Tibial artery (tissue), 4 donors: ENCODE measurements around the gene PHF1.

Experiments
- DNase-seq, 2 donors: peaks; one replicate each; pipeline ENCODE4 v3.0.0-alpha.2; 2019
- H3K27ac ChIP-seq, 2 donors: fragments of 200-600 bp; sonication (generic) in 1 of 2; 1 replicate in 1 of 2; 2 replicates in 1 of 2; pipeline ENCODE4 v1.5.1; 2018 to 2019; ENCODE audit warnings: mild to moderate bottlenecking in 1 of 2
- H3K27me3 ChIP-seq, 2 donors: fragments of 200-600 bp; sonication (generic) in 1 of 2; one replicate each; pipeline versions ENCODE4 v1.5.1 to v1.6.0; 2016 to 2019
- H3K36me3 ChIP-seq, 3 donors: fragments of 200-600 bp; sonication (generic) in 2 of 3; one replicate each; pipeline ENCODE4 v1.5.1; 2016 to 2019; ENCODE audit warnings: mild to moderate bottlenecking in 2 of 3
- H3K4me1 ChIP-seq, 4 donors: fragments of 200-600 bp; sonication (generic) in 2 of 4; 1 replicate in 3 of 4; 2 replicates in 1 of 4; pipeline ENCODE4 v1.5.1; 2016 to 2019
- H3K4me3 ChIP-seq, 2 donors: fragments of 200-600 bp; sonication (generic) in 1 of 2; 1 replicate in 1 of 2; 2 replicates in 1 of 2; pipeline ENCODE4 v1.5.1; 2018 to 2019; ENCODE audit warnings: mild to moderate bottlenecking in 2 of 2
- H3K9me3 ChIP-seq, 3 donors: fragments of 200-600 bp; sonication (generic) in 1 of 3; one replicate each; pipeline ENCODE4 v1.5.1; 2016 to 2019
- intact Hi-C: fragments of 100-400 bp; cut with DNase I; formaldehyde crosslinking; loops from one replicate; pipeline ENCODE4 v1.15.0; 2023; ENCODE audit warnings: low total_unique reads
- TF ChIP-seq, protein P1 (sequence below), 2 experiments: fragments of 200-600 bp in 1 of 2; fragments of 450-650 bp in 1 of 2; IDR thresholded peaks; one replicate each; pipeline ENCODE4 v1.5.1; 2017 to 2019; ENCODE audit warnings: antibody characterized with exemption in 2 of 2, mild to moderate bottlenecking in 1 of 2, moderate library complexity in 1 of 2

Gene PHF1

GRCh38 chr6:33404884-33405283, 5.9 kb upstream of the PHF1 start:
- intact Hi-C loops = no loop called here
- H3K27me3 ChIP-seq = no peaks in the 10 kb centered on the region
- DNase-seq = no peak
- no peak overlapping the region for H3K27ac ChIP-seq
- no peaks in the 10 kb centered on the region for H3K36me3 ChIP-seq
- peaks cover 0 to 5% (median 0%) of the 10 kb centered on the region in 4 donors for H3K4me1 ChIP-seq
- TF ChIP-seq, protein P1, sequence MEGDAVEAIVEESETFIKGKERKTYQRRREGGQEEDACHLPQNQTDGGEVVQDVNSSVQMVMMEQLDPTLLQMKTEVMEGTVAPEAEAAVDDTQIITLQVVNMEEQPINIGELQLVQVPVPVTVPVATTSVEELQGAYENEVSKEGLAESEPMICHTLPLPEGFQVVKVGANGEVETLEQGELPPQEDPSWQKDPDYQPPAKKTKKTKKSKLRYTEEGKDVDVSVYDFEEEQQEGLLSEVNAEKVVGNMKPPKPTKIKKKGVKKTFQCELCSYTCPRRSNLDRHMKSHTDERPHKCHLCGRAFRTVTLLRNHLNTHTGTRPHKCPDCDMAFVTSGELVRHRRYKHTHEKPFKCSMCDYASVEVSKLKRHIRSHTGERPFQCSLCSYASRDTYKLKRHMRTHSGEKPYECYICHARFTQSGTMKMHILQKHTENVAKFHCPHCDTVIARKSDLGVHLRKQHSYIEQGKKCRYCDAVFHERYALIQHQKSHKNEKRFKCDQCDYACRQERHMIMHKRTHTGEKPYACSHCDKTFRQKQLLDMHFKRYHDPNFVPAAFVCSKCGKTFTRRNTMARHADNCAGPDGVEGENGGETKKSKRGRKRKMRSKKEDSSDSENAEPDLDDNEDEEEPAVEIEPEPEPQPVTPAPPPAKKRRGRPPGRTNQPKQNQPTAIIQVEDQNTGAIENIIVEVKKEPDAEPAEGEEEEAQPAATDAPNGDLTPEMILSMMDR (IDR thresholded peaks at IDR 0.05) = no peak
- no peak overlapping the region for H3K4me3 ChIP-seq
- no peaks in the 10 kb centered on the region for H3K9me3 ChIP-seq

DNA sequence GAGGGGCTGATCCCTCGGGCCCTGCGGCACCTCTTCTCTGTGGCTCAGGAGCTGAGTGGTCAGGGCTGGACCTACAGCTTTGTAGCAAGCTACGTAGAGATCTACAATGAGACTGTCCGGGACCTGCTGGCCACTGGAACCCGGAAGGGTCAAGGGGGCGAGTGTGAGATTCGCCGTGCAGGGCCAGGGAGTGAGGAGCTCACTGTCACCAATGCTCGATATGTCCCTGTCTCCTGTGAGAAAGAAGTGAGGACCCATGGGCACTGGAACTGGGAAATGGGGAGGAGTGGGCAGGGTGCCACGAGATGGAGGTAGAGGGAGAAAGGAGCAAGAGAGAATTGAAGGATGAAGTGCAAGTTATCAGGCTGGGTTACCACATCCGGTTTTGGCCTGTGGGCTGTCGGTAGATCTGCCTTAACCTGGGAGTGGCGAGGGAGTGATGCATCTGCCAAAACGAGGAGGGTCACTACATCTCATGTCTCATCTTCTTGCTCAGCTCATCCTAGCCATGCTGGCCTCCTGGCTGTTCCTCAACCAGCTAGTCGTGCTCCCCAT, 5.4 kb upstream of the PHF1 start:
- H3K9me3 ChIP-seq = no peaks in the 10 kb centered on the region
- H3K4me1 ChIP-seq = peaks cover 0 to 5% (median 0%) of the 10 kb centered on the region in 4 donors
- intact Hi-C loops = no loop called here
- H3K27ac ChIP-seq = no peak overlapping the region
- TF ChIP-seq, protein P1 (IDR thresholded peaks at IDR 0.05) = no peak
- no peak overlapping the region for H3K4me3 ChIP-seq
- H3K36me3 ChIP-seq = no peaks in the 10 kb centered on the region
- no peaks in the 10 kb centered on the region for H3K27me3 ChIP-seq
- DNase-seq = no peak

DNA sequence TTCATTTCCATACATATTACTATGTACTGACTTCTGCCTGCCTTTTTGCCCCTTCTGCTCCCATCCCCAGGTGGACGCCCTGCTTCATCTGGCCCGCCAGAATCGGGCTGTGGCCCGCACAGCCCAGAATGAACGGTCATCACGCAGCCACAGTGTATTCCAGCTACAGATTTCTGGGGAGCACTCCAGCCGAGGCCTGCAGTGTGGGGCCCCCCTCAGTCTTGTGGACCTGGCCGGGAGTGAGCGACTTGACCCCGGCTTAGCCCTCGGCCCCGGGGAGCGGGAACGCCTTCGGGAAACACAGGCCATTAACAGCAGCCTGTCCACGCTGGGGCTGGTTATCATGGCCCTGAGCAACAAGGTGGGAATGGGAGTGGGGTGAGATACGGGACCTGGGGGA, 4.7 kb upstream of the PHF1 start:
- Histone ChIP-seq H3K27ac (no peak overlapping the region), H3K4me1 (peaks cover 0 to 5% (median 0%) of the 10 kb centered on the region in 4 donors), H3K27me3 (no peaks in the 10 kb centered on the region), H3K4me3 (no peak overlapping the region), H3K9me3 (no peaks in the 10 kb centered on the region), H3K36me3 (no peaks in the 10 kb centered on the region)
- intact Hi-C loops = no loop called here
- no peak for DNase-seq
- TF ChIP-seq, protein P1 (IDR thresholded peaks at IDR 0.05) = no peak

GRCh38 chr6:33407132-33407718, 3.6 kb upstream of the PHF1 start:
- Histone ChIP-seq H3K36me3 (no peaks in the 10 kb centered on the region), H3K4me1 (peaks cover 0 to 15% (median 7%) of the 10 kb centered on the region in 4 donors), H3K27me3 (no peaks in the 10 kb centered on the region), H3K9me3 (no peaks in the 10 kb centered on the region), H3K4me3 (no peak overlapping the region), H3K27ac (no peak overlapping the region)
- intact Hi-C loops = no loop called here
- no peak for DNase-seq
- TF ChIP-seq, protein P1 (IDR thresholded peaks at IDR 0.05) = peak in 1 of 2 experiments; percentile 12

GRCh38 chr6:33410050-33410710, 634 bp upstream of the PHF1 start:
- Histone ChIP-seq H3K4me1 (peaks cover 0 to 38% (median 25%) of the 10 kb centered on the region in 4 donors), H3K9me3 (no peaks in the 10 kb centered on the region), H3K27ac (peak overlapping the region; percentile 99 to 100), H3K27me3 (no peaks in the 10 kb centered on the region), H3K4me3 (peak overlapping the region; percentile 94 to 98), H3K36me3 (peaks cover 16 to 29% (median 28%) of the 10 kb centered on the region in 3 donors)
- peak; percentile 96 to 99 for DNase-seq
- TF ChIP-seq, protein P1 (IDR thresholded peaks at IDR 0.05) = no peak
- intact Hi-C loops = loop anchor here (10.0 kb wide), 1 partner anchor 115 kb away; the partner anchor contains the start of gene RGL2
